A549 (cell line): ENCODE measurements around the gene SLC7A10.

Experiments used
- CHD2 ChIP-seq: fragments of 150-350 bp; IDR thresholded peaks from 2 replicates; pipeline ENCODE4 v1.6.1; 2014; ENCODE audit warnings: low read length; ENCODE audit not compliant: partially characterized antibody
- CTCF ChIP-seq: fragments of >200 bp; sonication (Bioruptor Twin); formaldehyde crosslinking; IDR thresholded peaks from 3 replicates; pipeline ENCODE4 v1.5.1; 2016
- EP300 ChIP-seq, 2 experiments: fragments of >200 bp; sonication (Bioruptor Twin); formaldehyde crosslinking; IDR thresholded peaks; 2 replicates in 1 of 2; 3 replicates in 1 of 2; pipeline ENCODE4 v1.6.1; 2016 to 2017
- POLR2A ChIP-seq: IDR thresholded peaks from 2 replicates; pipeline ENCODE4 v1.6.1; 2012; ENCODE audit warnings: mild to moderate bottlenecking, low read length
- RCOR1 ChIP-seq: fragments of 150-350 bp; IDR thresholded peaks from 2 replicates; pipeline ENCODE4 v1.6.1; 2014; ENCODE audit warnings: antibody characterized with exemption, low read length, low read depth
- RFX5 ChIP-seq: fragments of 450-650 bp; IDR thresholded peaks from 2 replicates; pipeline ENCODE4 v1.7.1; 2014; ENCODE audit warnings: antibody characterized with exemption, mild to moderate bottlenecking, moderate library complexity

GRCh38 chr19:33245948-33246708 lies 20.5 kb upstream of the SLC7A10 start:
- TF ChIP-seq EP300 (IDR thresholded peaks at IDR 0.05) (no peak), CHD2 (no peak), RFX5 (no peak), POLR2A (no peak), RCOR1 (no peak), CTCF (peak; percentile 44; the same call in 2 of the 3 replicates)
